Suppressor macrophage (primary cell): ENCODE results near the gene ZC3HAV1.

Experiments used
- DNase-seq, 4 experiments: peaks; one replicate each; pipeline ENCODE4 v3.0.0-alpha.2; 2020 to 2022

ZC3HAV1 gene

GRCh38 chr7:139011373-139011772, 98.1 kb downstream of the ZC3HAV1 start:
- DNase-seq, result no peak

- no peak for DNase-seq
These were observed 105.0 kb downstream of the ZC3HAV1 start for GRCh38 chr7:139004321-139005090.

GRCh38 chr7:138999414-138999813, 110.1 kb downstream of the ZC3HAV1 start:
- DNase-seq, result no peak
